ENCODE results near the gene C17orf114.
"Not testable (repeated sequence)": the region's sequence is repeated elsewhere in the genome, so short reads cannot be mapped to it uniquely, and the experiment has no call there.

The C17orf114 gene

DNA sequence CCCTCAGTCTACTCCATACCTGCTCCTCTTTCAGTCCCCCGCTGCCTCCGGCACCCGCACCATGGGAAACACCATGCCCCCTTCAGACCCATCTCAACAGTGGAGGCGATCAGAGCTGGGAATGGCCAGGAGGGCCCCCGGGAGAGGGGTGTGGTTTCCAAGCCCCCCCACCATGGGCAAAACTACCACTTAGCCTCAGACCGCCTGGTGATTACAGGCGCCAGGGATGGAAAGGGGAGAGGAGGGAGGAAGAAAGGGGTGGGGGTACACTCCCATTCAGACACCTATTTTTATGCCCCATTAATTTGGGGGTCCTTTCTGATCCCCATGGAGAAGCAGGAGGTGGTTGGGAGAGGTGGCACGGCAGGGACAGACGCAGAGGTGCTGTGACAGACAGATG is at the start of gene C17orf114:
TSS of gene C17orf114 (minus strand) at position 101 of the 400 bp plus-strand sequence.
- no peak for DNase-seq

DNA sequence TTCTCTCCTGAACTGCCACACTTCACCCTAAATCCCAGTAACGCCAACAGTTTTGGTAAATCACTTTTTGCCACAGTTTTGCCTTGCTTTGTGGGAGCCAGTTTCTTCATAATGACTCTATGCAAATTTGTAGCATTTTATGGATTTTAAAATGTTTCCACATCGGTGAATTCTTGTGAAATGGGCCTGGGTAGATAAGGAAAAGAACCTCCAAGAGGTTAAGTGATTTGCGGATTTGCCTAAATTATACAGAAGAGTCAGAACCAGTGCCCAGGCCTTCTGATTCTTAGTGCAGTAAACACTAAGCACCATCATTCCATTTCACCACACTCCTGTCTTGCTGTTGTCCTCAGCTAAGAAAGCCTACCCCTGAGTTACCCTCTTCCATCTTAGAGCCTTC is 49.0 kb upstream of the C17orf114 start:
- DNase-seq = peak; percentile 24

DNA sequence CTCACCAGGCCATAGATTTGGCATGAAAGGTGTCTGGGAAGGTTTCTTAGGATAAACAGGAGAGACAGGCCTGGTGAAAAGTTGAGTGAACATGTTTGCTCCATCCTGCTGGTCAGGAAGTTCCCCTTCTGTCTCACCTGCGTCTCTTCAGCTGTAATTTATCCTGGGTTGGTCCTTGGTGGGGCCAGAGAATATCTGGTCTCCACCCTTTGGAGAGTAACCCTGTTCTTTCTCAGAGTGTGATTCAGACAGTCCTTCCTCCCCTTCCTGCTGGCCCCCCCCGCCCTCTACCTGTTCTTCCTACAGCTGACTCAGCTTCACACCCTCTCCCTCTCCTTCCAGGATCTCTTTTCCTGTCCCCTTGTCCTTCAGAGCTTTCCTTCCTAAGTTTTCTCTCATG is 48.1 kb upstream of the C17orf114 start:
- no peak for DNase-seq

DNA sequence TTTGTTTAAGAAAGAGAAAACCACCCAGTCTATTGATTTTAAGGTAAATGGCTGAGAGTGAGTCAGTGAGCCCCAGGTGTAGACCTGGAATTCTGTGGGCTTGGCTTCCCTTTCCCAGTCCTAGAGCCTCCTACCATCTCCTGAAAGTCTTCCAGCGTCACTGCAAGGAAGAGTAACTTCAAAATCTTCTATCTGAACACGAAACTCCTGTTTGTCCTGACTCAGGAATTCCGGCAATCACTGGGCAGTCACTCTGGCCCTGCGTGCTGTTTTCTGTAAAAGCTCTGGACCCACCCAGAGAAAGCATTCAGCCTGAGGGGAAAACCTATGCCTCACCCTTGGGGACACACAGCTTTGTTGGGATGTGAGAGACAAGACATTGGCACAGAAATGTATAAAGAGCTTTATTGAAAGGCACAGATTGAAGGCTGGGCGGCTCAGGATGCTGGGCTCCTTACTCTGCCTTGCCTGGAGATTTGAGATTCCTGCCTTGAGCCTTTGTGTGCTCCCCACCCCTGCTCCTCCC is 46.9 kb upstream of the C17orf114 start:
- no peak for DNase-seq

DNA sequence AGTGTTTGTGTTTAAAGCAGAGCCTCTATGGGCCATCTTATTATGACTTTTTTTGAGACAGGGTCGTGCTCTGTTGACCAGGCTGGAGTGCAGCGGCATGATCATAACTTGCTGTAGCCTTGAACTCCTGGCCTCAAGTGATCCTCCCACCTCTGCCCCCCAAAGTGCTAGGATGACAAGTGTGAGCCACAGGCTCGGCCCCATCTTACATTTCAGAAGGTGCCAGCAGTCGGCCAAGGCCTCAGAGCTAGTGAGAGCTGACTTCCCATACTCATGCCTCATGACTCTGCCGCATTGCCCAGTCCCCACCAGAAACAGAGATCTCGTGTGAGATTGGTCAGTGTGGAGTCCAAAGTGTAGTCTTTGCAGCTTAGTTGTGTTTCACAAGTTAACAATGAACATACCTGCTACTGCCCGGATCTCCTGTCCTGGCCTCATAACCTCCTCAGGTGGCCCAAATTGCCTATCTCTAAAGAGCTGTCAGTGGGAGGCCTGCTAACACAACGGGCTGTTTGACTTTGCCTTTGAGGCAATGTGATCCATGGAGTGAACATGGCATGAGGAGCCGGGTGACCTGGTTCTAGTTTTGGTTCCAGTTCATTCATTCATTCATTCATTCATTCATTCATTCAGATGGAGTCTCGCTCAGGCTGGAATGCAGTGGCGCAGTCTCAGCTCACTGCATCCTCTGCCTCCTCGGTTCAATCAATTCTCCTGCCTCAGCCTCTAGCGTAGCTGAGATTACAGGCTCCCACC is 44.7 kb upstream of the C17orf114 start:
- DNase-seq = no peak

DNA sequence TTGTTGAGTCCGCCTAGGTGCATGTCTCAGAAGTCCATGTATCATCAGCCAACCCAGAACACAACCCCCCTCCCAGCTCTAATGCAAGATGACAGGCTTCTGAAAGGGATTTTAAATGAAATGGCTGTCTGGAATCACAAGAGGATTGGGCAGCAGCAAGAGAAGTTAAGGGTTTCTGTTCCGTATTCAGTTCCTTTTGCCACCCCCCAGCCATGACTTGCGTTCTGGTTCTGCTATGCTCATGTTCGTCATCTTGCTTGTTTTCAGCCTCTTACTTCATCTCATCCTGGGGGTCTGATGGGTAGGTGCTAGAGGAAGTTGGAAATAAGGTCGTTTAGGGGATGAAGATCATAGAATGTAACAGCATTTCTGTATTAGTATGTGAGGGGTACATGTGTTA is 43.0 kb upstream of the C17orf114 start:
- peak; percentile 93 for DNase-seq

DNA sequence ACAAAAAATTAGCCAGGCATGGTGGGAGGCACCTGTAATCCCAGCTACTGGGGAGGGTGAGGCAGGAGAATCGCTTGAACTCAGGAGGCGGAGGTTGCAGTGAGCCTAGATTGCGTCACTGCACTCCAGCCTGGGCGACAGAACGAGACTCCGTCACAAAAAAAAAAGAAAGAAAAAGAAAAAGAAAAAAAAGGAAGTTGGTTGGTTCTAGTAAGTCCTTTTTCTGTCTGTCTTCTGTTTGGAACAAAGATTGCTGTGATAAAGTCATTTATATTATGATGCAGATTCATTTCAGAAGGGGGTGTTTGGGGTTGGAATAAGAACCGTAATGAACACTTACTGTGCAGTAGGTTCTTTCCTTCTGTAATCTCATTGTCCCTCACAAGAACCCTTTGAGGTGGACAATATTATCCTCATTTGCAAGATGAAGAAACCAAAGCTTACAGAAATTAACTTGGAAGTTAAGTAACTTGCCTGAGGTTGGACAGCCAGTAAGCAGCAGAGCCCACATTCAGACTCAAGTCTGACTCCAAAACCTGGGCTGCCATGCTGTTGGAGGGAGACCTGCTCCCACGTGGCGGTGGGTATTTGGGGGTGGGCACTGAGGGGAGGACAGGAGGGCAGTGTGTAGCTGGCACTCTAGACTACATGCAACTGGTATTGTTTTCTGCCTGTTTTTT is 41.3 kb upstream of the C17orf114 start:
- DNase-seq = peak; percentile 66

DNA sequence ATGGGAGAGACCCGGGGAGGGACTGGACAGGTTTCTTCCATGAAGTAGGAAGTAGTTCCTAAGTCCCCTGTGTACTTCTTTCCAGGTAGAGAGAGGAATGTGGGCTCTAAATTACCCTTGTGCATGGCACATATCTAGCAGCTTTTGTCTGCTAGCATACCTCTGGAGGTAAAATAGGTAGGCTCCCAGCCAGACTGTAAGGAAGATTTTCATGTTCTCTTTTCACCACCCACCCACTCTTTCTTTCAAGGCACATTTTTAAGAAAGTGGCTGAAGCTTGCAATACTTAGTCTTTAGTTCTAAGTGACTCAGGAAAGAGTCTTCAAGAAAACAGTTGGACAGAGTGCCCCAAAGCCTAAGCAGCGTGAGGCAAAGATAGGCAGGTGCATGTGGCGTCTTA is 40.2 kb upstream of the C17orf114 start:
- DNase-seq = no peak

DNA sequence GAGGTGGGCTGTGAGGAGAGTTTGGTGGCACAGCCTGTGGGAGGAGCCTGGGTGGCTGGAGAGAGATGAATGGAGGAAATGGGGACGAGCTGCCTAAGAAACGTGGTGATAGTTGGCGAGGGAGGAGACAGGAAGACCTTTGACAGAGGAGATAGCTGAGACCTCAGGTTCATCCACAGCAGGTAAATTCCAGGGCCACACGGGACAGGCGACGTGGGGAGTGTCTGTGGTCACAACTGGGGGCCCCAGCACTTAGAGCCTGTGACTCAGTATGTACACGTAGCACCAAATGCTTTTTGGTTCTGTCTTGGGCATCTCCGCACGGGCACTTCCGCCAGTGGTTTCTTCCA is 38.7 kb upstream of the C17orf114 start:
- DNase-seq = no peak

DNA sequence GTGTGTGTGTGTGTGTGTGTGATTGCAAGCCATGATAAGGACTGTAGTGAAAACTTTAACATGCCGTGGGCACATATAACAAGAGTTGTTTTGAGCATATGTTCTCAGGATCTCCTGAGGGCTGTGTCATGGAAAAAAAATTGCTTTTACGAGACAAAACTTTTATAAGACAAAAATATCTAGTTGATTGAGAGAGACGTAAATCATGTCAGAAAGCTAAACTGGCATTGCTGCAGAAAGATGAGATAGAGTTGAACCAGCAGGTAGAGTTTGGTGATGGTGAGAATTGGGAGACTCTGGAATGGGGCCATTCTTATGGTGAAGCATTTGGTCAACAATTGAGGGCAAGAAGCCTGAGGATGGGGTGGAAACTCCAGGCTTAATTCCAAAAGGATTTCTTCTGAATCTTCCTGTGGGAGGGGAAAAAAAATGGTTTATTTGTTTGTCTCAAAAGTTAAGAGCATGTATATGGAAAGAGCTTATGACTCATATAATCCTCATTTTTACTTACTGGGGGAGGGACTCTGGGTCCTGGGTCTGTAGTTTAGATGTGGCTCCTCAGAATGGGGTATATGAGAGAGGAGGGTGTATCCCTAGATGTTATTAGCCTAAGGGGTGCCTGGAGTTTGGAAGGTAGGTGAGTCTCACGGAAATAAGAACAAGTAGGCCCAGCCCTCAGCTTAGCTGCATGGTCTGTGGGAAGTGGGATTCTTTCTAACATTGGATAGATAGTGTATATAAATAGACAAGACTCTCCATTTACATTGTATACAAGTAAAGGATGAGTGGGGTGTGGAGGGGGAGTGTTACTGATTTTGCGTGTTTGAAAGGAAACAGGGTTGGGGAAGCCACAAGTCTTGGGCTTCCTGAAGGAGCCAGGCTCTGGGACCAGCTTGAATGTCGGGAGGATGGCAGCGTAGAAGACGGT is 38.1 kb upstream of the C17orf114 start:
- no peak for DNase-seq

DNA sequence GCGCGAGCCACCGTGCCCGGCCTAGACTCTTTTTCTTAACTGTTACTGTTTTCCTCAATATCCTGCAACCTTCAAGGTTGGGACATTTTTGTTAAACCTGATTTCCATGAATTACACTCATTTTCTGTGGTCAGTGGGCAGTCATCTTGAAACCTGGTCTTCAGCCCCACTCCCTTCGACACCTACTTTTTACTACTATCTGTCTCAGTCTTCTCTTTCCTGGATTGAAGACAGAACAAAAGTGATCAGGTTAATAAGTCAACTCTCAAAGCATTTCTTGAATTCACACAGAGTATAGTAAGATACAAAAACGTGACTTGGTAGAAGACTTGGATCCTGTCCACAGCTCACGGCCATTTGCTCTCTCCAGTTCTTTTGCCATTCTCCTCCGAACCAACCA is 37.1 kb upstream of the C17orf114 start:
- no peak for DNase-seq

DNA sequence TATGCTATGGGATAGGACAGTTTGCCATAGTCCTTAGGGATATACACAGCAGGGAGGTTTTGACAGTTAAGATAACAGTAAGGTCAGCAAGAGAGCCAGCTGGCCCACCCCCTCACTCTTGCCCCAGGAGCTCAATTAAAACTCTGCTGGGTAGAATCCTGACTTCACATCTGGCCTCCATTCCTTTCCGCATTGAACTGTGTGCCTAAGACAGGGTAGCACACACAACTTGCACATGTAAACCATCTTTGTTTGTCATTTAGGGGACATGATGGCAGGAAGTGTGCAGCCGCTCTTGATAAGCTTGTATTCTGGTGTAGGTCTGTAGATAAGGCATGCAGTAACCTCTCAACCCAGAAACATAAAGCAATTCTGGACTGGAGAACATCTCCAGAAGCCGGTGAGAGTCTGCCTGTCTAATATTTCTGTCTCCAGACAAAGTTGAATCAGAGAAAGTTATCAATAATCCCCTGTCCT is 36.2 kb upstream of the C17orf114 start:
- no peak for DNase-seq

DNA sequence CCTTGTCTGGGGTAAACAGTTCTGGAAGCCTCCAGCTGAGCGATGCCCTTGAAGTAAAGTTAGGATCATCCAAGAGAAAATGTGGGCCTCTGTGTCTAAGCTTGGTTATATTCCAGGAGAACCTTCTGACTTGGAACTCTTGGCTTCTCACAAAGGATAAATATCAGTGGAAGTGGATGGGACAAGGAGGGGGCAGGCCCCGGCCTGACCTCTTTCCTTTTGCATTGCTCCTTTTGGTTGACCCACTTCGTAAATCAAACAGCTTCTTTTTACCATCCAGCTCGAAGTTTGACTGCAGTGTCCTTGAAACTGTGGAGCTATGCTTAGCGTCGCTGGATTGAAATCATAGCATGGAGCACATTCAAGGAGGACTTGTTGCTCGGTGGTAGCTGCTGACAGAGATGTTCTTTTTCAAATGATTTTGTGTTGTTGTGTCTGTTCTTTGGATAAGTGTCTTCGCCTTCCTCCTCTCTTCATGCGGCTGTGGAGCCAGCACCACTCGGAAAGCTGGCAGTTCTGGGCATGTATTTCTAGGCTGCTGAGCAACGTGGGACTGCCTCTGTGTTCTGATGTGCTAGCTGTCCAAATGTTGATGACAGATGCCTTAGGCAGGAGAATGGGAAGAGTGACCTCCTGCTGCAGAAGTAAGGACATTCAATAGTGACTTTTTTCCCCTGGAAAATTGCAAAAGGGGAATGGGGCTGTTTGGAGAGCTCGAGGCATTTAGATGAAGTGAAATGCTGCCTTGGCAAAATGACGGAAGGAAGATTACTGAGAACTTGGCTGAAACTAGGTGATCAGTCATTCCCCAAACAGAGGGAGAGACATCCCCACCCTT is 35.6 kb upstream of the C17orf114 start:
- no peak for DNase-seq

DNA sequence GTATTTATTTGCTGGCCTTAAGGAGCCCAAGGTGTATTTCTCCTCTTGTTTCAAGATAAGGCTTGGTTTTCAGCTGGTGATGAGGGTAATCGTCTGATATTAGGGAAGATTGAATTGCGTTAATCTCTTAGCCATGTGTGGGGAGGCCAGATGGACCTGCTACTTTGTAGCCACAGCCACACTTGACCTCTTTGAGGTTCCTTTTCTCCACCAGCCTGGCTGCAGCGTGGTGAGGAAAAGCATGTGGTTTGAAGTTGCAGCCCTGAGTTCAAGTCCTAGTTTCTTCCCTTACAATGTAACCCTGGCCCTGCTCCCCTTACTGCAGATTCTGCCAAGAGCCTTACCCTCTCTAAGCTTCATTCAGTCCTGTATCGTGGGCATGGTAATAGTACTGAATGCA is 34.1 kb upstream of the C17orf114 start:
- DNase-seq = no peak

DNA sequence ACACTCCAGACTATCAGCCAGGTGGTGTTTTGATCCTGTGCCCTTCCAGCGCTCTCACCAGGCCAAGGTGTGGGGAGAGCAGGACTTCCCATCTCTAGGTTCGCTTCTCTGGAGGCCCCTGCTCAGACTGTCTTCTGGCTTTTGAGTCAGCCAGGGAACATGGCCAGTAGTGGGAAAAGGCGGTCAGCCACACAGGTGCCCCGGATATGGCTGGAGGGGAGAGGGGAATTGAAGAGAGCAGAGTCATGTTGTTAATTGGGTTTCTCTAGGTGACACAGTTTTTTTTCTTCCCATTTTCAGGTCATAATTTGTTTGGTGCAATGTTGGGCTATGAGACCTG is 32.5 kb upstream of the C17orf114 start:
- DNase-seq = no peak

DNA sequence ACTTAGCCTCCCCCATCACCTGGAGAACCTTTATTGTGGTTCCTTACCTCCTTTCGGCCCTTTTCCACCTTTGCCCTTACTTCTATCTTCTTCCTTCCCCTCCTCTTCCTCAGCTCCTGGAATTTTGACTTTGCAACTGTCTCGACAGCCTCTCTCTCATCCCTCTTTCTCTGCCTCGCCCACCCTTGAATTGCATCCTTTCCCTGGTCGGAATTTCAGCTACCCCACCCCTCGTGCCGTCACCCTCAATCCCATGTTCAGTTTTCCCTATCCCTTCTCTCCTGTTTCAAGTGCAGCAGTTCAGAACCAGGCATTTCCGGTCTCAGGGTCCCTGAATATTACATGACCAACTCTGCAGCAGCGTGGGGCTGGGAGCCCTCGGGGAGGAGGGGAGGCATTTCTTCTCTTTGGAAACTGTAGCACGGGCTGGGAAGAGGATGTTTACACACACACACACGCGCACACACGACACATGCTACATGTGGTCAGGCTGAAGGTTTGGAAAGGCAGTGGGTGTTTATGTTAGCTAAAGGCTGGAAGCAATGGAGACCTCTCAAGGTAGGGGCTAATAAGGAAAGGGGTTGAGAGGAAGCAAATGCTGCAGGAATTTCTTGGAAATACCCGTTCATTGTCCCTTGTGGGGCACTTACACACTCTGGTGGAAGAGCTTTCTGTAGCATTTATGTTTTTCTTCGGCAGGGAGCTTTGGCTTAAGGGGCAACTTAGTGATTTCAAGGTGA is 32.0 kb upstream of the C17orf114 start:
- peak; percentile 70 for DNase-seq

DNA sequence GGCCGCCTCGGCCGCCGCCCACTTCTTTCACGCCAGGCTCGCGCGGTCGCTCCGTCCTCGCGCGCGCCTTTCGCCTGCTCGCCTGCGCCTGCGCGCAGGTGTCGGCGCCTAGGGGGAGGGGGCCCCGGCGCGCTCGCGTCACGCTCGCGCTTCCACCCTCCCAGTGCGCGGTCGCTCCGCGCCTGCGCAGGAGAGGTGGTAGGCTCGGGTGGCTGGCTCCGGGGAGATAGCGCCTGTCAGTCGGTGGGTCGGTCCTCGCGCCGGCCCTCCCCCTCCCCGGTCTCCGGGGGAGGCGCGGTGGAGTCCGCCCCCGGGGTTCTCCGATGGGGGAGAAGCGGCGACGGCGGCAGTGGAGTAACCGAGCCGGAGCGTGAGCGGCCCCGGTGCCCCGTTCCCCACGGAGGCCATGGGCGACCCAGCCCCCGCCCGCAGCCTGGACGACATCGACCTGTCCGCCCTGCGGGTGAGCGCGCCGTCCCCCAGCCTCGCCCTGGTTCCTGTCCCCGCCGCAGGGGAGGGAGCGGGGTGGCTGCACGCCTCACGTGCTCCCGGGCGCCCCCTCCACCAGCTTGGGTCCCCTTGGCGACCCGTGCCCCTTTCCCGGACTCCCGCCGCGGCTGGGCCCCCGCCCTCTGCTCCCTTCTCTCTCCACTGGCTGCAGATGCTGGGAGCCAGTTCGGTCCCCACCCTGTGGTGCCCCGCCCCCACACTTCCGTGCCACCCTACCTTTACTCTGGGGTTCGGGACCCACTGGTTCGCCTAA is 31.2 kb upstream of the C17orf114 start, which contains the start of gene MINK1:
TSS of gene MINK1 (plus strand) at position 163 of the 763 bp plus-strand sequence. CDS start at position 407, 244 bp downstream.
- DNase-seq = peak; percentile 89

DNA sequence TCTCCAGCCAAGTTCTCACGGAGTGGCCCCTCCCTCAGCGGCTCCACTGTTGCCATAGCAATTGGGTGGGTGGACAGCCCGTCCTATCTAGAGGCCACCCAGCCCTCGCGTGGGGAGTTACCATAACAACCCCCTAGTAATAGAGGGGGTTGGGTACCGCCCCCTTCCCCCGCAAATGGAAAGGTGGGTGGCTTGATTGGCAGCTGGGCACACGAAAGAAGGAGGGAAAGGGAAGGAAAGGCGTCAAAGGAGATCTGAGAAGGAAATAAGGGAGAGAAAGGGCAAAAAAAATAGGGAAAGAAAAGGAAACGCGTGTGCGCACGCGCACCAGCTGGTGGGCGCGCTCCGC is 30.7 kb upstream of the C17orf114 start:
- not testable (repeated sequence) for DNase-seq

DNA sequence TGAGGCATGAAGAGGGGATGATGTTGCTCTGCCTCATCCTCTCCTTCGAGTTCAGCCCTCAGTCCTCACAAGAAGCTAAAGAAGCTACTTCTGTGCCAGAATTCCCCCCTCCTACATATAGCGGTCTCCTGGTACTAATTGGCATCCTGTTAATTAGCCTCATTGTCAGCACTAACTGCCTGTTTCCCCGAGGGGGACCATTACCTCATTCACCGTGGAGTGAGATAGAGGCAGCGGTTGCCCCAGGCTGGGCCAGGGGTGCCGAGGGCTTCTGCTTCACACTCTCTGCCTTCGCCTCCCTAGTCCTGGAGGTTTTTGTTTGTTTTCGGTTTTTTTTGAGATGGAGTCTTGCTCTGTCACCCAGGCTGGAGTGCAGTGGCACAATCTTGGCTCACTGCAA is 25.3 kb upstream of the C17orf114 start:
- no peak for DNase-seq

DNA sequence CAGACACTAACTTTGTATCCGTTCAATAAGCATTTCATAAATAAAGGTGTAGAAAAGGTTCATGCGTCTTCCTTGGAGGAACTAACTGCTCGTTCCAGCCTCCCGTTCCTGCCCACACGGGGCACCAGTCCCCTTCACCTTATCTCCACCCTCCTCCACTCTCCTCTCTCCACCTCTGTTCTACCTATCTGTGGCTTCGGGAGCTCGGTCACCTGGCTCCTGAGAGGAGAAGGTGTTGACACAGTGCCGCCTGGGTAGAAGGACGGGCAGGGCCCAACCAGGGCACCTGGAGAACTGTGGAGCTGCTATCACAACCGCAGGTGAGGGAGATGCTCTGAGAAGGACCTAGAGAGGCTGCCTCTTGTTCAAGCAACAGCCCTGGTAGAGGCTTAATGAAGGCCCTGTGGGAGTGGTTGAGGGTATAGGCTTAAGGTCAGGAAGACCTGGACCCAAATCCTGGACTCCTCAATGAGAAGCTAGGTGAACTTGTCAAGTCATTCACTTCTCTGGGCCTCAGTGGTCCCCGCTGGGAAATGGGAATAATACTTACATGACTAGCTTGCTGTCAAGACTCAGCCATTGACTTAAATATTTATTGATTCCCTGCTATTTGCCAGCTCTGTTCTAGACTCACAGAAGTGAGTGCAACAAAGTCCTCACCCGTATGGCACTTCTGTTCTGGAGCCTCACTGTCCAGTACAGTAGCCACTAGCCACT is 21.4 kb upstream of the C17orf114 start:
- DNase-seq = no peak

All from inflammatory macrophage treated with lipopolysaccharide for 4 hours (primary cell).